GM19043 (cell line): ENCODE data around the gene ST3GAL4.

ENCODE experiments used
- ATAC-seq: cut with Tn5 transposase; IDR thresholded peaks from one replicate; pipeline ENCODE4 v1.9.1; 2021; ENCODE audit warnings: low read depth; ENCODE audit not compliant: unreplicated experiment

ST3GAL4 gene

GRCh38 chr11:126418887-126419286, 63.4 kb downstream of the ST3GAL4 start:
- no peak for ATAC-seq

GRCh38 chr11:126419801-126420697, 64.6 kb downstream of the ST3GAL4 start:
- peak; percentile 73 for ATAC-seq

GRCh38 chr11:126420698-126421256, 65.3 kb downstream of the ST3GAL4 start:
- ATAC-seq, result no peak

DNA sequence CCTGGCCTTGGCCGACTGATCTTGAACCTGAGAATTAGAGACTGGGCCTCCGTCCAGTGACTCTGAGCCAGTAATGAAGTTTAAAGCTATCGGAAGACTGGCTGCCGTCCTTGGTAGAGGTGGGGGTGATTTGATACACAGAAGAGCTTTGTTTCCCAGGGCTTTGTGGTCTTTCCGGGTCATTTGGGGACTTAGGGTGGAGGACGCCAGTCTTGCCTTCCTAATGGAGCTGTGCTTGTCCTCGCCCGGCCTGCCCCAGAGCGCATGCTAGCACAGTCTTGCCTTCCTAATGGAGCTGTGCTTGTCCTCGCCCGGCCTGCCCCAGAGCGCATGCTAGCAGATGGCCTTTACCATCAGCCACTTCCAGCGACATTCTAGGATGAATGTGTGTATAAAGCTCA, 65.8 kb downstream of the ST3GAL4 start:
- no peak for ATAC-seq

GRCh38 chr11:126422446-126422845, 67.0 kb downstream of the ST3GAL4 start:
- ATAC-seq, result no peak

- no peak for ATAC-seq
Observed at GRCh38 chr11:126423154-126423553, 67.7 kb downstream of the ST3GAL4 start.

DNA sequence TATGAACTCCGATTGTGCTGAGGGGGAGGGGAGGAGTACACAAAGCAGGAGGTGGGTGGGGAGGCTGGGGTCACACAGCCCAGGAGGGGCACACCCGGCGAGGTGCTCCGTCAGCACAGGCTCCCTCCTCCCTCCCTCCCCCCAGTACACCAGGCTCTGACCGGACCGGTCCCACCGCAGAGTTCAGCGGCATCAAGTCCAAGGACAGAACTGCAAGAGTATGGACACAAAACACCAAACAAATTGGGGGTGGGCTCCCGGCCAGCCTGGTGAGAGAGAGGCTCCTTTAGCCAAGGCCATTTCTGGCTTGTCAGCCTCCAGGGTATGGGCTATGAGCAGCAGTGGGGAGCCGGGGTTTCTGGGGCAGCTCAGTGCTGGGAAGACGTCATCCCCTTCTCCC, 68.3 kb downstream of the ST3GAL4 start:
- ATAC-seq, result no peak

DNA sequence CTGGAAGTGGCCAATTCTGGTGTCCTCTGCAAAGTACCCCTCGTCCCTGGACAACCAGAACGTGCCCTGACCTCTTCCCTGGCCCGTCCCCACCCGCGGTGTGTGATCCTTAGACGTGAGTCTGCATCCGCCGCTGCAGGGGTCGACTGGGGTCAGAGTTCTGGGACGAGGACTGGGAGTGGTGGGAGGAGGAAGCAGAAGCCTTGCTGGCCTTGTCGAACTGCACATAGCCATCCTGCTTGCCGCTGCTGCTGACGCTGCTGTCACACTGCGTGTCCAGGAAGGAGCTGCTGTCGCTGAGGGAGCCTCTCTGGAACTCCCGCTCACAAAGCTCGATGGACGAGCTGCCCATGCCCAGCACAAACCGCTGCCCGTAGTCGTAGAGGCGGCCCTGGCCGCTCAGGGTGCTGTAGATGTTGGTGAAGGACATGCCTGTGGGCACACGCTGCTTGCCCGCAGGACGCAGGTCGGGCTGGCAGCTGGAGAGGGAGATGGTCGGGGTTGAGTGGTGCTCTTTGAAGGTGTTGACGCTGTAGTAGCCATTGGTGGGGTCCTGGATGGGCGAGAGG, 69.1 kb downstream of the ST3GAL4 start:
- ATAC-seq, result no peak

DNA sequence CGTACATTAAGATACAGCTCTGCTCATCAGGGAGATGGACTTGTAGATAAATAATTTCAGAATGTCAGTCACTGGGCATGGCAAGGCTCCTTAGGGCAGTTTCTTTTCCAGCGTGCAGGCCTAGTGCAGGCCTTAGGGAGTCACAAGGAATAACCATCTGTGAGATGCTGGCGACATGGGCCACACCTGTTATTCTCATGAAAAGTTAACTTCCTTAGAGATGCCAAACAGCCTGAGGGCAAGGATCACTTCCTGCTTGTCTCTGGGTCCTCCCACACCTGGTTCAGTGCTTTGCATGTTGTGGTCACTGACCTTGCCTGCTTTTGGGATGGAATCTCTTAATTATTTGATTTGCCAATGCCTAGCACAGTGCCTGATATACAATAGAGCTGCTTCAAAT, 70.6 kb downstream of the ST3GAL4 start:
- ATAC-seq, result no peak

DNA sequence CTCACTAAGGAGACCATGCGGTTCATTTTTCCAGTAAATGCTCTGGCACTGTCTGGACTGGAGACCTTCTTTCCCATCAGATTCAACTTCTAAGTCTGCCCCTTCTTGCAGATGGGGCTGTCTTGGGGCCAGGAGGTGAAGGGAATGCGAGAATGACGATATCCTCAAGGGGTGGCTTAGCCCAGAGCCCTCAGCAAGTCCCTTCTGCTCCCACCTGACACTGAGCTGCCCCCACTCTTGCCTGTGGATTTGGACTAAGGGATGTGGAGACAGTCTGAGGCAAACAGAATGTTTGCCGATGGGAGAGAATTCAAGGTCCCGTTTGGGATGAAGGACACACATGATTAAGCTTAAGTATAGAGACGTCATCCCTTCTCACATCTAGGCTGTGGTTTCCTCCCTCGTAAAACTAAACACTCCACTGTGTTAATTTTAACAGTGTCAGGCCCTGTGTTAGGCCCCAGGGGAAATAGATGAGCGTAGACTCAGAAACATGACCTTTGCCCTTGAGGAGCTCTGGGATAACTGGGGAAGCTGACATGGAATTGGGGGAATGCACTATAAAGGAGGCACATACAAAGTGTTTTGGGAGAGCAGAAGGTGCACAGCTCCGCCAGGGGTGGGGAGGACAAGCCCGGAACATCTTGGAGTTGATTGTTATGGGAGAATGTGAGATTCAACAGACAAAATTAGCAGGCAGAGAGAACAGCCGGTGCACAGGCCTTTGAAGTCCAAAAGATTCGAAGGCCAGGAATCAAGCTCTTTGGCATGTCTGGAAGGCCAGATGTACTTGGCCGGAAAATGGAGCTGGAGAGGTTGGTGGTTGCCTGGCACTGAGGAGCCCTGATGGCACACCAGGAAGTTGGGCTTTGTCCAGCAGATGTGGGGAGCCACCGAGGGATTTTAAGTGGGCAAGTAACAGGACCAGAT, 71.6 kb downstream of the ST3GAL4 start:
- peak; percentile 72 for ATAC-seq

DNA sequence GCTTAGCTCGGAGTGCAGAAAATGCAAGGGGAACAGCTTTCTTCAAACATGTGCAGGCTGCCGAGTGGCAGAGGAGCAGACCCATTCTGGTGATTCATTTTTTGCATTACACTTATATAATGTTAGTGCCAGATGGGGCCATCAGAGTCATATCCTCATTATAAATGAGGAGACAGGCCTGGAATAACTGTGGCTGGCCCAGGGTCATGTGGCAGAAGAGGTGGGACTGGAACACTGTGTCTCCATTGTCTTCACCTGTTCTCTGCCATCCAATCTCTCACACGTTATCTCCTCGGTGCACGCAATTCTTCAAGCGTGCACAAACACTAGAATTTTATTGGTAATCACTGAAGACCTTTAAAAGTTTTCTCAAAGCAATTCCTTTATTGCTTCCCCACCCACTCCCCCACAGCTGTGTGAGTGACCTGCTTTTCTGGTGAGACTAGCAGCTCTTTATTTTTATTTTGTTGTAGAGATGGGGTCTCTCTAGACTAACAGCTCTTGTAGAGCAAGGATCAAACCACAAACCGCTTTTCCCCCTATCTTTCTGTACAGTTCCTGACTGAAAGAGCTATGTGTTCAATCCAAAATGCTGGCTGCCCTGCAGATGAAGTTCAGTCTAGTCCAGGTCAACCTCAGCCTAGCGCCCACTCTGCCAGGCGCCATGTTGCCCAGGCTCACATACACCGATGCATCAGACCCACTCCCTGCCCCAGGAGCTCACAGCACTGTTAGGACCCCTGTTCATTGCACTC, 75.3 kb downstream of the ST3GAL4 start:
- no peak for ATAC-seq

GRCh38 chr11:126431401-126432064, 76.0 kb downstream of the ST3GAL4 start:
- ATAC-seq, result no peak

DNA sequence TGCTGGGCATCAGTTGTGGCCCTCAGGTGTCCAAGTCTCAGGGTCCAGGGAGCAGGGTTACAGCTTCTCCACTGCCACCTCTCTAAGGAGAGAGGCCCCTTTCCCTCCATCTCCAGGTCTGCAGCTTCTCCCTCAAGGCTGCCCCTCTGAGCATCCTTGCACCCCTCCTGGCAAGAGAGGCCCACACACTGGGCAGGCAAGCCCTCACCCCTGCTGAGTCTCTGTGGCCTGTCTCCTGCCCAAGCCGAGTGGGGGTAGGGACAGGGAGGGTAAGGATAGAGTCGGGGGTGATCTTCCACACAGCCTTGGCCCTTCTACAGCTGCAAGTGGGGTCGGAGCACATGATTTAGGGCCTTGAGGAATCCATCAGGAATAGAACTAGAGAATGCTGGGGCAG, 76.6 kb downstream of the ST3GAL4 start:
- no peak for ATAC-seq

GRCh38 chr11:126432525-126432924, 77.0 kb downstream of the ST3GAL4 start:
- no peak for ATAC-seq

- no peak for ATAC-seq
Observed at GRCh38 chr11:126433244-126433846, 77.9 kb downstream of the ST3GAL4 start.

- no peak for ATAC-seq
Observed at GRCh38 chr11:126433989-126434949, 78.8 kb downstream of the ST3GAL4 start.

- no peak for ATAC-seq
Observed at GRCh38 chr11:126434950-126435335, 79.5 kb downstream of the ST3GAL4 start.

GRCh38 chr11:126436209-126436755, 80.8 kb downstream of the ST3GAL4 start:
- no peak for ATAC-seq
